Brain microvascular endothelial cell (primary cell): ENCODE data around the gene PCDHGA7.
"Not testable (repeated sequence)": the region's sequence is repeated elsewhere in the genome, so short reads cannot be mapped to it uniquely, and the experiment has no call there.

ENCODE experiments used
- DNase-seq: peaks from one replicate; pipeline ENCODE4 v3.0.0-alpha.2; 2020
- H3K27ac ChIP-seq: fragments of 250-450 bp; sonication (Bioruptor Pico); 2 replicates; pipeline ENCODE4 v1.5.1; 2020; ENCODE audit warnings: mild to moderate bottlenecking, moderate library complexity
- H3K27me3 ChIP-seq: fragments of 250-450 bp; sonication (Bioruptor Pico); replicated peaks from 2 replicates; pipeline ENCODE4 v1.5.1; 2020; ENCODE audit warnings: mild to moderate bottlenecking
- H3K36me3 ChIP-seq: fragments of 250-450 bp; sonication (Bioruptor Pico); replicated peaks from 2 replicates; pipeline ENCODE4 v1.5.1; 2020; ENCODE audit warnings: mild to moderate bottlenecking
- H3K4me3 ChIP-seq: 2 replicates; pipeline ENCODE4 v1.5.1; 2011; ENCODE audit warnings: low read depth, mild to moderate bottlenecking, control low read depth, low read length, moderate library complexity
- CTCF ChIP-seq: IDR thresholded peaks from 2 replicates; pipeline ENCODE4 v1.5.1; 2011; ENCODE audit warnings: low read depth, mild to moderate bottlenecking, moderate library complexity, low read length, control low read depth, inconsistent platforms; ENCODE audit errors: missing control alignments
- in situ Hi-C: cut with HindIII; loops from 2 replicates; pipeline ENCODE4 v1.10.0; 2017; ENCODE audit warnings: low sequenced_read_pairs, low pct_ligation_motif_present

PCDHGA7 gene

DNA sequence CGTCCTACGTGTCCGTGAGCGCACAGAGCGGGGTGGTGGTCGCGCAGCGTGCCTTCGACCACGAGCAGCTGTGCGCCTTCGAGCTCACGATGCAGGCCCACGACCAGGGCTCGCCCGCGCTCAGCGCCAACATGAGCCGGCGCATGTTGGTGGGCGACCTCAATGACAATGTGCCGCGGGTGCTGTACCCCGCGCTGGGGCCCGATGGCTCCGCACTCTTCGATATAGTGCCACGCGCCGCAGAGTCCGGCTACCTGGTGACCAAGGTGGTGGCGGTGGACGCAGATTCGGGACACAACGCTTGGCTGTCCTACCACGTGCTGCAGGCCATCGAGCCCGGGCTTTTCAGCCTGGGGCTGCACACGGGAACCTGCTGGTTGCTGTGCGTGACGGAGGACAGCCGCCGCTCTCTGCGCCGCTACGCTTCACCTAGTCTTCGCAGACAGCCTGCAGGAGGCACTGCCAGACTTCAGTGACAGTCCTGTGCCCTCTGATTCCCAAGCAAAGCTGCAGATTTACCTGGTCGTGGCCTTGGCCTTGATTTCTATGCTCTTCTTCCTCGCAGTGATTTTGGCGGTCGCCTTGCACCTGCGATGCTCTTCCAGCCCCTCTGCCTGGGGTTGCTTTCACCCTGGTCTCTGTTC lies 45.4 kb downstream of the PCDHGA7 start:
- H3K27me3 ChIP-seq: no peaks in the 10 kb centered on the region
- no peak for DNase-seq

GRCh38 chr5:141430332-141431113 lies 48.0 kb downstream of the PCDHGA7 start, which contains the start of gene PCDHGA12:
Gene PCDHGA12 (plus strand): TSS chr5:141430507. CDS start chr5:141430760, 253 bp downstream.
- Histone ChIP-seq H3K36me3 (no peaks in the 10 kb centered on the region), H3K4me3 (peak within 1 kb of the TSS; percentile 55), H3K27ac (peak within 1 kb of the TSS; percentile 15), H3K27me3 (no peaks in the 10 kb centered on the region)
- in situ Hi-C loops: no loop called here
- DNase-seq: peak; percentile 87
- TF ChIP-seq CTCF: peak; percentile 76

More for the DNA sequence above, 45.4 kb downstream of the PCDHGA7 start:
- no peak overlapping the region for H3K4me3 ChIP-seq
- in situ Hi-C loops: no loop called here
- no peak for TF ChIP-seq CTCF
- H3K27ac ChIP-seq: no peak overlapping the region
- H3K36me3 ChIP-seq: no peaks in the 10 kb centered on the region

DNA sequence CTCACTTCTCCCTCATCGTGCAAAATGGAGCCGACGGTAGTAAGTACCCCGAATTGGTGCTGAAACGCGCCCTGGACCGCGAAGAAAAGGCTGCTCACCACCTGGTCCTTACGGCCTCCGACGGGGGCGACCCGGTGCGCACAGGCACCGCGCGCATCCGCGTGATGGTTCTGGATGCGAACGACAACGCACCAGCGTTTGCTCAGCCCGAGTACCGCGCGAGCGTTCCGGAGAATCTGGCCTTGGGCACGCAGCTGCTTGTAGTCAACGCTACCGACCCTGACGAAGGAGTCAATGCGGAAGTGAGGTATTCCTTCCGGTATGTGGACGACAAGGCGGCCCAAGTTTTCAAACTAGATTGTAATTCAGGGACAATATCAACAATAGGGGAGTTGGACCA lies 48.7 kb downstream of the PCDHGA7 start:
- no peak for TF ChIP-seq CTCF
- in situ Hi-C loops: no loop called here
- no peak for DNase-seq
- no peaks in the 10 kb centered on the region for H3K36me3 ChIP-seq
- peak overlapping the region; percentile 55 for H3K4me3 ChIP-seq
- no peaks in the 10 kb centered on the region for H3K27me3 ChIP-seq
- H3K27ac ChIP-seq: no peak overlapping the region

- not testable (repeated sequence) for H3K4me3 ChIP-seq
Observed at GRCh38 chr5:141432308-141432707, 49.8 kb downstream of the PCDHGA7 start.

GRCh38 chr5:141432726-141433125 lies 50.2 kb downstream of the PCDHGA7 start:
- H3K4me3 ChIP-seq, in situ Hi-C loops, DNase-seq, H3K27me3 ChIP-seq, H3K36me3 ChIP-seq, H3K27ac ChIP-seq: not testable (repeated sequence)

More at GRCh38 chr5:141432308-141432707, 49.8 kb downstream of the PCDHGA7 start:
- H3K27ac ChIP-seq, DNase-seq, H3K36me3 ChIP-seq, H3K27me3 ChIP-seq, in situ Hi-C loops: not testable (repeated sequence)

DNA sequence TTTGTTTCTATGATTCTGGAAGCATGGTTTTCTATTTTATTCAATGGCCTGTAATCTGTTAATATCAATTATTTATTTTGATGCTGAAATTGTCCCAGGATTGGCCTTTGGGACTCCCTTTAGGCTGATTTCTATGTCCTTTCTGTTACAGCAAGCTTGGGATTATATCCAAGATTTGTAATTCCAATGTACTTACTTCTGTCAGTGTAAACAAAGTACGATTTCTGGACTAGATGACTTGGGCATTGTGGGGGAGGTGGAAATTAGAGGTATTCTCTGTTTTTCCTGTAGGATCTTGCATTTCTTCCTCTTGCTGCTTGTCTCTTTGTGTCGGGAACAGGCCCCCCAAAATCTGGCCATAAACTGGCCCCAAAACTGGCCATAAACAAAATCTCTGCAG lies 51.5 kb downstream of the PCDHGA7 start:
- H3K27ac ChIP-seq: no peak overlapping the region
- TF ChIP-seq CTCF: no peak
- no peak overlapping the region for H3K4me3 ChIP-seq
- H3K27me3 ChIP-seq: no peaks in the 10 kb centered on the region
- no peak for DNase-seq
- no peaks in the 10 kb centered on the region for H3K36me3 ChIP-seq
- in situ Hi-C loops: no loop called here
